Left lobe of liver (tissue), 2 donors: ENCODE results near the gene PLIN3. TPM values are rescaled to one million over a fixed set of nuclear protein-coding genes. Genes with fewer than 3 reads are reported as not detected.
A peak's percentile ranks its signal among the peaks of the same experiment; 100 is the strongest.
"Not testable (repeated sequence)": the region's sequence is repeated elsewhere in the genome, so short reads cannot be mapped to it uniquely, and the experiment has no call there.

Experiments
- ATAC-seq: fragments of 200-7000 bp; cut with Tn5 transposase; one replicate; pipeline ENCODE4 v1.9.1; 2020; ENCODE audit warnings: mild to moderate bottlenecking, moderate library complexity
- DNase-seq: peaks from one replicate; pipeline ENCODE4 v3.0.0-alpha.2; 2020; ENCODE audit warnings: low spot score
- total RNA-seq: library from RNA; stranded (reverse); gene quantifications from one replicate; pipeline ENCODE4 v1.2.1, GENCODE V29; 2021
- donor health status: DM: no; HTN: no; CAD: no; lungs with moderate emphysema.
- donor health status: DM: no; HTN: yes; CAD: no.

The PLIN3 gene
- total RNA-seq = 12.0 TPM

DNA sequence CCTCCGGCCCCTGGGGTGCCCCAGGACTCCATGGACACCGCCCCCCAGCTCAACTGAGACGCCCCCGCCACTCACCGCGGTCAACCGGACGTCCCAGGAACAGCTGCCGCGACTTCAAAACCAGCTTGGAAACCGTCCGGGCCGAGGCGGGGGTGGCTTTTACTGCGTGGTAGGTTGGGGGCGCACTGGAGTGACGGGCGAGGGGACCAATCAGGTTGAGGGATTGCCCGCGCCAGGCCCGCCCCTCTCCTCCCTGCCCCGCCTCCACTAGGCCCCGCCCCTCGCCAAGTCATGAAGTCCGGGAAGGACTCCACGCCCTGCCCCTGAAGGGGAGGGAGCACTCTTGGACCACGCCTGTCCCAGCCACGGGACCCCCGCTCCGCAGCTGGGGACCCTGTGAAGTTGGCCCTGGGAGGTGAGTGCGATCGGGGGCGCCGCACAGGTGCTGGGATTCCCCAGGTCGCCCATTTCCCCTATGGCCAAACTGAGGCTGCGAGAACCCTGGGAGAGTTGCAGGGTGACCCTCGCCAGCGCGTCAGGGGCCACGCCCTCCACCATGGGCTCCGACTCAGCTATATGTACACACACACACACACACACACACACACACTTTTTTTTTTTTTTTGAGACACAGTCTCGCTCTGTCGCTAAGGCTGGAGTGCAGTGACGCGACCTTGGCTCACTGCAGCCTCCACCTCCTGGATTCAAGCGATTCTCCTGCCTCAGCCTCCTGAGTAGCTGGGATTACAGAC, at the start of gene PLIN3:
TSS of gene PLIN3 (minus strand) at position 134 of the 752 bp plus-strand sequence. CDS start 6,273 bp downstream, outside the sequence.
- DNase-seq = peak; percentile 98
- peak; percentile 96 for ATAC-seq

DNA sequence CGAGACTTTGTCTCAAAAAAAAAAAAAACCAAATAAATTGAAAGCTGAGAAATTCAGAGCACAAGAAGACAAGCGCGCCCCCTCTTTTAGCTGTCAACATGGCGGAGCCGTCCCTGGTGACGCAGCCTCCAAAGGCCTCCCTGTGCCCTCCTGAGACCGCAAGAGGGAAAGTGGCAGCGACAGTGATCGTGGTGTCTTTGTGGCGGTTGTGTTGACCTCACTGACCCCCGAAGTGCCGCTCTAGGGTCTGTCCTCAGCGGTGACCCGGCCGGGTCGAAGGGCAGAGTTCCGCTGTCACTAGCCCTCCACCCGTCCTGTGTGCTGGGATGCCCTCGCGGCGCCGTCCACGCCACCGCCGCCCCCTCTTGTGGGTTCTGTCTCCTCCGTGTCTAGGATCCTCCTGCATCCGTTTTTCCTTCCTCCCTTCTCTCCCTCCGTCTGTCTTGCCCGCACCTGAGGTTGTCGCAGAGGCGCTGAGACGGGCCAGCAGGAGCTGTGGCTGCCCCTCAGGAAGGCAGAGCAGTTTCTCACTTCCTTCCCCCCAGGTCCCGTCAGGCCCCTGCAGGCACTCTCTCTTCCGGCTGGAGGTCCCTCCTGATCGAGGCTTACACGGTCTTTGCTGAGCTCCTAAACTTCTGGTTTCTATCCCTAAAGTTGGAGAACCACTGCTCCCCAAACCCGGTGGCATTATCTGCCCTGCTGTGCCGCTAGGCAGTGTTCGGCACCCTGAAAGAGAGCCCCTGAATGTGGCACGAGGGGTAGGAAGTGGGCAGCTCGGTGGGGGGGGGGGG, 49.0 kb upstream of the PLIN3 start:
- DNase-seq (no peak), ATAC-seq (peak; percentile 37)

- no peak for ATAC-seq
- DNase-seq = no peak
These were observed 47.5 kb upstream of the PLIN3 start for GRCh38 chr19:4914736-4915501.

- DNase-seq = no peak
- ATAC-seq = no peak
These were observed 46.7 kb upstream of the PLIN3 start for GRCh38 chr19:4913996-4914735.

DNA sequence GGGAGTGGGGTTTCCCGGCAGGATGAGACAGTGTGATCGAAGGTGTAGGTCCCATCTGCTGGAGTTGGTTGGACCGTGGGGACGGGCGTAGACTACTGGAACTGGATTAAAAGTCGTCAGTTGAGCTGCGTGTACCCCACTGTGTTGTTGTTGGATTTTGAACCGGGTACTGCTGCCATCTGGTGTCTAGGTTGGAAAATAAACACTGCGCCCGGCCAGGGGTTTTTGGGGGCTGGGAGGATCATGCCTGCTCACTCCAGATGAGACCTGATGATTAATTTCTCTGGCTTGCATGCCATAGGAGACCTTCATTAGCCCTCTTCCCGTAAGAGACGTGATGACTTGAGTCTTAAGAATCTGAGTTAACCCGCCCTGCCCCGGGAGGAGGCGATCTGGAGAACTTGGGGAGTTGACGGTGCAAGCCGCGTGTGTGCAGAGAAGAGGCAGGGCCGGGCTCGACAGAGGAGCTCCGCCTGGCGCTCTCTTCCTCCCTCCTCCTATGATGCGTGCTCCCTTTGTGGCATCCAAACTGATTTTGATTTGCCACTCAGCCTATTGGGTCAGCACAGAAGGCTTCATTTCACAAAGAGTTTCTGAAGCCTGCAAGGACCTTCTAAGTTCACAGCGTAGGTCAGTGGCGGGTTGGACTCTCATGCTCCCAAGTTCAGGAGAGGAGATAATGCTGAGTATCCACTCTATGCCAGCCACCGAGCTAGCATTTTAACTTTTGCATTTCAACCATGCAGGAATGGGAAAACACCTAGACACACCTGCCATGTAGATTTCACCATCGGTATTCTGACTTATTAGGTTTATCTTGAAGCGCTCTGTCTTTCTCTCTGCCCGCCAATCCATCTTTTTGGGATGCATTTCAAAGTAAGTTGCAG, 44.6 kb upstream of the PLIN3 start:
- DNase-seq = peak; percentile 53
- peak; percentile 43 for ATAC-seq

GRCh38 chr19:4911314-4911713, 43.8 kb upstream of the PLIN3 start:
- ATAC-seq = no peak
- DNase-seq = no peak

- DNase-seq = no peak
- ATAC-seq = no peak
These were observed 43.3 kb upstream of the PLIN3 start for GRCh38 chr19:4910594-4911281.

DNA sequence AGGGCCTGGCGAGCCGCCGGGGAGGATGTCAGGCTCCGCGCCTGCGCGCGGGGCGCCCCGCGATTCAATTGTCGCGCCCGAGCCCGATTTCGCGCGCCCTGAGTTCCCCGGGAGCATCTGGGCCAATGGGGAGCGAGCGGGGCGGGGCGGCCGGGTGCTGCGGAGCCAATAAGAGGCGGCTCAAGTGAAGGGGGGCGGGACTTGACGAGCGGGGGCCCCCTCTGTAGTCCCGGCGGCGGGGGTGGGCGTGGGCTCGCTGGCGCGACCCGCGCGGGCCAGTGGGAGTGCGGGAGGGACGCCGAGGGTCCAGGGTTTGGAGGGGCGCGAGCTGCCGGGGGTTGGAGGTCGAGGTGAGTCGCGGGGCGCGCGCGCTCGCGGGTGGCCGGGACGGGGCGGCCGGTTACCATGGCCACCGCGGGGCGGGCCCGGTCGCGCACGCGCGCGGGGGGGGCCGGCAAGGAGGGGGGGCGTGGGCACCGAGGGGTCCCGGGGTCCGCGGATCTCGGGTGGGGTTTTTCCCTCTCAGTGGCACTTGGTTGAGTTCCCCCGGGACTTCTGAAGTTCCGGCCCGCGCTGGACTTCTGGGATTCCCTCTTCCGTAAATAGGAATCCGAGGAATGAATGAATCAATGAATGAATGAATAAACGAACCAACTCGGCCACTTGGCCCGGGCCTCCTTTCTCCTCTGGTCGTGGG, 42.6 kb upstream of the PLIN3 start:
- ATAC-seq = peak; percentile 97
- DNase-seq = peak; percentile 88

GRCh38 chr19:4909156-4909896, 41.9 kb upstream of the PLIN3 start, which contains the start of gene UHRF1:
Gene UHRF1 (plus strand): TSS chr19:4909501. CDS start chr19:4910886, 1,385 bp downstream.
- no peak for DNase-seq

GRCh38 chr19:4908781-4909155, 41.3 kb upstream of the PLIN3 start:
- ATAC-seq (no peak), DNase-seq (no peak)

More at GRCh38 chr19:4909156-4909896, 41.9 kb upstream of the PLIN3 start, which contains the start of gene UHRF1:
- no peak for ATAC-seq

- ATAC-seq = no peak
- DNase-seq = no peak
These were observed 40.9 kb upstream of the PLIN3 start for GRCh38 chr19:4908360-4908759.

GRCh38 chr19:4906963-4907362, 39.5 kb upstream of the PLIN3 start:
- DNase-seq = no peak
- no peak for ATAC-seq

DNA sequence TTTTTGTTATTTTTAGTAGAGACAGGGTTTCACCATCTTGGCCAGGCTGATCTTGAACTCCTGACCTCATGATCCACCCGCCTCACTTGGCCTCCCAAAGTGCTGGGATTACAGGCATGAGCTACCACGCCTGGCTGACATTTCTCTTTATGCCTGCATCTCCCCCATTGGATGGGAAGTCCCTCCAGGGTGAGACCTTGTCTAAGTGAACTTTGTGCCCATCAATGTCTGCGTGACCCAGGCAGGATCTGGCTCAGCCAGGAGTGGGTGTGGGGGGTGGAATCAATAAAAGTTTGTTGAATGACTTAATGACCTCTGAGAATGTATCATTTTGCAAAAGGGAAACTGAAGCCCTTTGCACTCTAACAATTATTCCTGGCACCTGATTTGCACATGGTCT, 37.0 kb upstream of the PLIN3 start:
- ATAC-seq (peak; percentile 69), DNase-seq (no peak)

DNA sequence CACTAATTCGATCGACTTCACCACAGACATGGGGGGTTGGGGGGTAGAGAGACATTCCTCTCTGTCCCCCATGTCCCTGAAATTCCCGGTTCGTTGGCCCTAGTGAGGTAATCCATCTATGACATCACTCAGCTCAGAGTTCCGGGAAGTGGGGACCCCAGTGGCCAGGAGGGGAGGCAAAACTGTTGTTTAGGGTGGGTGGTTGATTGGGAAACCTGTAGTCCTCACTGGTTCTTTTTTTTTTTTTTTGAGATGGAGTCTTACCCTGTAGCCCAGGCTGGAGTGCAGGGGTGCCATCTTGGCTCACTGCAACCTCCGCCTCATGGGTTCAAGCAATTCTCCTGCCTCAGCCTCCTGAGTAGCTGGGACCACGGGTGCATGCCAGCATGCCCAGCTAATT, 35.3 kb upstream of the PLIN3 start, which contains the start of gene ARRDC5:
TSS of gene ARRDC5 (minus strand) at position 101 of the 400 bp plus-strand sequence. CDS start at position 30, 71 bp downstream.
- ATAC-seq = no peak
- DNase-seq = no peak

DNA sequence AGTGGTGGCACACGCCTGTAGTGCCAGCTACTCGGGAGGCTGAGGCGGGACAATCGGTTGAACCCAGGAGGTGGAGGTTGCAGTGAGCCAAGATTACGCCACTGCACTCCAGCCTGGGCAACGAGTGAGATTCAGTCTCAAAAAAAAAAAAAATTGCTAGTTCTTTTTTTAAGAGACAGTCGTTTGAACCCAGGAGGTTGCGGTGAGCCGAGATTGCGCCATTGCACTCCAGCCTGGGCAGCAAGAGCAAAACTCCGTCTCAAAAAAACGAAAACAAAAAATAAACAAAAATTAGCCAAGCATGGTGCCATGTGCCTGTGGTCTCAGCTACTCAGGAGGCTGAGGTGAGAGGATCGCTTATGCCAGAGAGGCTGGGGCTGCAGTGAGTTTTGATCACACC, 33.4 kb upstream of the PLIN3 start:
- DNase-seq, ATAC-seq: not testable (repeated sequence)

DNA sequence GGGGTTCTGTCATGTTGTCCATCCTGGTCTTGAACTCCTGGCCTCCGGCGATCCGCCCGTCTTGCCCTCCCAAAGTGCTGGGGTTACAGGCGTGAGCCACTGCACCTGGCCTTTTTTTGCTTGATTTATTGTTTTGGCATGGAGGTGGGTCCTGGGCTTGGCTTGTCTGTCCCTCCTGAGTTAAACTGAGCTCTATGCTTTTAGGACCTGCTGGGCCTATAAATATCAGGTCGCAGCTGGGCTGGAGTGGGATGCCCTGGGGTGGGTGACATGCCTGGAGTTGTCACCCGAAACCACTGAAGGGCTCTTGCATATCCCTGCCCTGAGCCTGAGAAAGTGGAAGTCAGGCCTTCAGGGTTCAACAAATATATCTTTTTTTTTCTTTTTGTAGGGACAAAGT, 29.7 kb upstream of the PLIN3 start:
- ATAC-seq (no peak), DNase-seq (no peak)

- ATAC-seq = no peak
- no peak for DNase-seq
These were observed 28.9 kb upstream of the PLIN3 start for GRCh38 chr19:4896372-4896771.
